ELR (cell line): ENCODE data around the gene YIF1B.

Source experiments
- DNase-seq: peaks from one replicate; pipeline ENCODE4 v3.0.0-alpha.2; 2015; ENCODE audit warnings: low read depth

The YIF1B gene

DNA sequence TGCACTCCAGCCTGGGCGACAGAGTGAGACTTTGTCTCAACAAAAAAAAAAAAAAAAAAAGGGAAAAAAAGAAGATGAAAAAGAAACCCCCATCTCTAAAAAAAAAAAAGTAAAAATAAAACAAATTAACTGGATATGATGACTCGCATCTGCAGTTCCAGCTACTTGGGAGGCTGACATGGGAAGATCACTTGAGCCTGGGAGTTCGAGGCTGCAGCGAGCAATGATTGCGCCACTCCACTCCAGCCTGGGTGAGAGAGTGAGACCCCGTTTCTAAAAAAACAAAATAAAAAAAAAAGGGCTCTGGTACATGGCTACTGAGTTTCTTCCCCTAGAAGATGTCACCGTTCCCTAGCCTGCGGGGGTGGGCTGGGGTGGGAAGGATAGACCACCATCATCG lies 17.5 kb upstream of the YIF1B start:
- DNase-seq: no peak

GRCh38 chr19:38331728-38332127 lies 16.0 kb upstream of the YIF1B start:
- no peak for DNase-seq

GRCh38 chr19:38329651-38330050 lies 13.9 kb upstream of the YIF1B start:
- no peak for DNase-seq

DNA sequence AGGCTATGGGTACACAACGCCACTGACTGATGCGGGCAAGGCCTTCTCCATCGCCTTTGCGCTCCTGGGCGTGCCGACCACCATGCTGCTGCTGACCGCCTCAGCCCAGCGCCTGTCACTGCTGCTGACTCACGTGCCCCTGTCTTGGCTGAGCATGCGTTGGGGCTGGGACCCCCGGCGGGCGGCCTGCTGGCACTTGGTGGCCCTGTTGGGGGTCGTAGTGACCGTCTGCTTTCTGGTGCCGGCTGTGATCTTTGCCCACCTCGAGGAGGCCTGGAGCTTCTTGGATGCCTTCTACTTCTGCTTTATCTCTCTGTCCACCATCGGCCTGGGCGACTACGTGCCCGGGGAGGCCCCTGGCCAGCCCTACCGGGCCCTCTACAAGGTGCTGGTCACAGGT lies 10.8 kb upstream of the YIF1B start:
- no peak for DNase-seq

GRCh38 chr19:38324431-38324830 lies 8.7 kb upstream of the YIF1B start:
- no peak for DNase-seq

GRCh38 chr19:38323291-38323690 lies 7.5 kb upstream of the YIF1B start:
- DNase-seq: no peak

GRCh38 chr19:38321646-38322196 lies 6.0 kb upstream of the YIF1B start:
- no peak for DNase-seq

GRCh38 chr19:38320969-38321339 lies 5.2 kb upstream of the YIF1B start:
- no peak for DNase-seq

DNA sequence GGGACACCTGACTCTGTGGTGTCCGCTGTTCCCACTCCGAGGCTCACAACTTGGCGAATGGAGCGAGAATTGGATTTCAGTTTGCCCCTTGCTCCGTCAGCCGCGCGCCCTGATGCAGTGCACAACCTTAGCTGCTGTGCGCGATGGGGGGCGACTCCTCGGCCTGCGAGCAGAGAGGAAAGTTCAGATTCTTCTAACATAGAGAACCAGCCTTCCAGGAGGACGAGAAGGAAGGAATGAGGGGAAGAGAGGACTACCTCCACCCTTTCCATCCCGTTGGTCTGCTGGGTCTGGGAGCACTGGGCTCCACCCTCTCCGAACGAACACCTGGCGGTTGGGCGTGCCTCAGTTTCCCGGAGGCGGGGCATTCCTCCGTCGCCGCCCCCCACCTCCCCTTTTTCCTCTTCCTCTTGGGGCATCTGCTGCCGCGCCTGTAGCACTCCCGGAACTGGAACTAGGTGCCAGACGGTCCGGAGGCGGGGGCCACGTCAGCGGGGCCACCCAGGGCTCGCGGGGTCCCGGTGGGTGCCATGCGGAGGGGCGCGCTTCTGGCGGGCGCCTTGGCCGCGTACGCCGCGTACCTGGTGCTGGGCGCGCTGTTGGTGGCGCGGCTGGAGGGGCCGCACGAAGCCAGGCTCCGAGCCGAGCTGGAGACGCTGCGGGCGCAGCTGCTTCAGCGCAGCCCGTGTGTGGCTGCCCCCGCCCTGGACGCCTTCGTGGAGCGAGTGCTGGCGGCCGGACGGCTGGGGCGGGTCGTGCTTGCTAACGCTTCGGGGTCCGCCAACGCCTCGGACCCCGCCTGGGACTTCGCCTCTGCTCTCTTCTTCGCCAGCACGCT lies 3.9 kb upstream of the YIF1B start, which contains the start of gene KCNK6:
KCNK6 (plus strand) TSS at position 425 of the 838 bp plus-strand sequence; CDS start at position 531, 106 bp downstream.
- peak; percentile 34 for DNase-seq

DNA sequence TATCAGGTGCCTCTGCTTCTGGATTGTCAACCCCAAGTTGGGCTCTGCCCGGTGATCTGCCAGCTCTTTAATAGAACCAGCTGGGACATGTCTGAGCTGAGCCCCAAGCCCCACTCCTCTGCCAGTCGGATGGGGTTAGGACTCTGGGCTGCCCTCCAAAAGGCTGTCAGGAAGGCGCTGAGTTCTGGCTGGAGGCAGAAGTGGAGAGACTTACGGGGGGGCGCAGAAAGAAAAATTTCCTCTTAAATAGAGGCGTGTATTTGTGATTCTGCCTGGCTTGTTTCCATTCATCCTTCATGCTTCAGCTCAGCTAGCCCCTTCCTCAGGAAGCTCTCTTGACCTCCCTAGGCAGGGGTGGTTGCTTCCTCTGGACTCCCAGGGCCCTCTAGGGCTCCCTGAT lies 2.9 kb upstream of the YIF1B start:
- DNase-seq: no peak

GRCh38 chr19:38317104-38317612 lies 1.4 kb upstream of the YIF1B start:
- DNase-seq: no peak

DNA sequence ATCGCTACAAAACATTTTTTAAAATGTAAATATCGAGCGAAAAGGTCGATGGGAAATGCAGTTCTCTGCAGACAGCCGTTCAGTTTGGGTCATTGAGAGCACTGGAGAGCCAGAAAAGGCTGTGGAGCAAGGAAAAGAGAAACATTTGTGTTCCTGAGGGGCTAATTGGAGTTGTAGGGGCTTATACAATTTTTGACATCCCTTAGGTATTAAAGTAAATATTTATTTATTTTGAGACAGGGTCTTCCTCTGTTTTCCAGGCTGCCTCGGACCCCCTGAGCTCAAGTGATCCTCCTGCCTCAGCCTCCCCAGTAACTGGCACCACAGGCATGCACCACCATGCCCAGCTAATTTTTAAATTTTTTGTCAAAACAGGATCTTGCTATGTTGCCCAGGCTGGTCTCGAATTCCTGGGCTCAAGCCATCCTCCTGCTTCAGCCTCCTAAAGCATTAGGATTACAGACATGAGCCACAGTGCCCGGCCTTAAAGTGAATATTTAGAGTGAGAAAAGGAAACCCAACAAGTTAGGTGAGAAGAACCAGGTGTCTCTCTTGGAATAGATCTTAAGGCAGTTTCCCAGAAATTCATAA lies 825 bp upstream of the YIF1B start:
- DNase-seq: no peak

- no peak for DNase-seq
These were observed 4.8 kb downstream of the YIF1B start for GRCh38 chr19:38310986-38311385.

- no peak for DNase-seq
These were observed 5.5 kb downstream of the YIF1B start for GRCh38 chr19:38310279-38310670.

- DNase-seq: no peak
These were observed 6.0 kb downstream of the YIF1B start for GRCh38 chr19:38309615-38310278.

DNA sequence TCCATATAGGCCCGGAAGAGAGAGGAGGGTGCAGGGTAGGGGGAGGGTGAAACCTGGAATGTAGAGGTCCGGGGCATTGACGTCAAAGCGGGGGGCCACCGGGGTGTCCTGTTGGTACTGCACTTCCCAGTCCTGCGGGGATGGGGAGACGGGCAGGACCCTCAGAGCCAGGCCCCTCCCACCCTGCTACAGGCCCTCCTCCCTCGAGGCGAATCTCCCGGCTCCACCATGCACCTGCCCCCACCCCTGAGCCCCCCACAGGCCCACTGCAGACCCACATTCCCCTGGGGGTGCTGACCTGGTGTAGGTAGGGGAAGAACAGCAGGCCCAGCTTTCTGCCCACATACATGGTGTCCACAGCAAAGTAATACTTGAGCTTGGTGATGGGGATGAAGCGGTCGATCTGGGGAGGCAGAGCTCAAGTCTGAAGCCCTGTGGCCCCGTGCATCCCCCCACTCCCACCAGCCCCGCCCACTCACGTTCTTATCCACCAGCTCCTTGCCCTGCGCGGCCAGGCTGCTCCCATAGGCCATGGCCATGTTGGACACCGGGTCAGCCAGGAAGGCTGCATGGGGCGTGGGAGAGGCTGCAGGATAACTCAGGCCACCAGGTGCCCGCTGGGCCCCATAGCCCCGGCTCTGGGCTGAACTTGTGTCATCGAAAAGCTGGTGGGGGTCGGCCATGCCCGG lies 6.7 kb downstream of the YIF1B start:
- DNase-seq: no peak

GRCh38 chr19:38308006-38308766 lies 7.6 kb downstream of the YIF1B start:
- no peak for DNase-seq

- no peak for DNase-seq
These were observed 8.2 kb downstream of the YIF1B start for GRCh38 chr19:38307597-38307996.

DNA sequence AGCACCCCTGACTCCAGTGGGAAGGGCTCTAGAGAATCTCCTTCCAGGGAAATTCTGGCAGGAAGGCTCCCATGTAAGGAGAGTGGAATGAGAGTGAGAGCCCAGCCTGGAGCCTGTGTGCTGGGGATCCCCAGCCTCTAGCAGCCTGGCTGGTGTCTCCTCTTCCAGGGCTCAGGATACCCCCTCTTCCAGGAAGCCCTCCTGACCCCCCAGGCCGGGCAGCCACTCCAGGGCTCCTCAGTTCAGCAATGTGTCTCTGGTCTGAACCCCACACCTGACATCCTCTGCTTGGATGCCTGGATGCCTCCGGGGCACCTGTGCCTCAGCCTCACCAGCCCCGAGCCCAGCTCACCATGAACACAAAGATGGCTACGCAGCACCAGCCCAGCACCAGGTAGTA lies 8.7 kb downstream of the YIF1B start:
- no peak for DNase-seq

DNA sequence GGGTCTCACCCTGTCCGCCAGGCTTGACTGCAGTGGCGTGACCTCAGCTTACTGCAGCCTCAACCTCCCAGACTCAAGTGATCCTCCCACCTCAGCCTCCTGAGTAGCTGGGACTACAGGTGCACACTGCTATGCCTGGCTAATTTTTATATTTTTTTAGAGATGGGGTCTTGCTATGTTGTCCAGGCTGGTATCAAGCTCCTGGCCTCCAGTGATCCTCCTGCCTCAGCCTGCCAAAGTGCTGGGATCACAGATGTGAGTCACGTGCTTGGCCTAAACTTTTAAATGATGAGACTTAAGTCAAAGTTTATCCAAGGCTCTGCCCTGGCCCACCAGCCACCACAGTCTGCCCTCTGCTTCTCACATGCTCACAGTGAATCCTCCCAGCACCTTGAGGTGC lies 9.5 kb downstream of the YIF1B start:
- no peak for DNase-seq

GRCh38 chr19:38304866-38305429 lies 10.8 kb downstream of the YIF1B start:
- no peak for DNase-seq
